ENCODE results near the gene SLC6A18.

- TF ChIP-seq CTCF (conservative IDR thresholded peaks at IDR 0.05 in 1 of 2, IDR thresholded peaks at IDR 0.05 in 1 of 2; ENCODE audit: low read depth in 1 of 2, low read length in 2 of 2) (no peak), EZH2 (IDR thresholded peaks at IDR 0.05; ENCODE audit: low read length, missing control alignments) (no peak)
Observed at GRCh38 chr5:1183424-1184162, 41.6 kb upstream of the SLC6A18 start.

Data from fibroblast of lung (primary cell).